ENCODE data around the gene RPL15.

DNA sequence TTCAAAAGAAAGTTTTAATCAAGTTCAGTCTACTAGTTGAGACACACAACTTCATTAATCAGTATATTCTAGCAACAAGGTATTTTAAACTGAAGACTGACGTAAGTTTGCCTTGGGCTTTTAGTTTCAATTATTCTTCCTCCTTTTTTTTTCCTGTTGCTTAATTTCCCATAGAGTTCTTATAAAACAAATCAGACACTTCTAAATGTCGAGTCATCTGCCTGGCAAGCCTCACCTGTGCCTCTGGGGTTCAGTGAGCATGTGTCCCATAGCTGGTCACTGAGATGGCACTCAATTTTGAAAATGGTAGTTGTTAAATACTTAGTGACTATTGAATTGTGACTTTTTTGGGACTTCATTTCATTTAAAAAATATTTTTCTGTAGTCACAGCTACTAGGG lies 27.5 kb upstream of the RPL15 start:
- TF ChIP-seq, protein P1, sequence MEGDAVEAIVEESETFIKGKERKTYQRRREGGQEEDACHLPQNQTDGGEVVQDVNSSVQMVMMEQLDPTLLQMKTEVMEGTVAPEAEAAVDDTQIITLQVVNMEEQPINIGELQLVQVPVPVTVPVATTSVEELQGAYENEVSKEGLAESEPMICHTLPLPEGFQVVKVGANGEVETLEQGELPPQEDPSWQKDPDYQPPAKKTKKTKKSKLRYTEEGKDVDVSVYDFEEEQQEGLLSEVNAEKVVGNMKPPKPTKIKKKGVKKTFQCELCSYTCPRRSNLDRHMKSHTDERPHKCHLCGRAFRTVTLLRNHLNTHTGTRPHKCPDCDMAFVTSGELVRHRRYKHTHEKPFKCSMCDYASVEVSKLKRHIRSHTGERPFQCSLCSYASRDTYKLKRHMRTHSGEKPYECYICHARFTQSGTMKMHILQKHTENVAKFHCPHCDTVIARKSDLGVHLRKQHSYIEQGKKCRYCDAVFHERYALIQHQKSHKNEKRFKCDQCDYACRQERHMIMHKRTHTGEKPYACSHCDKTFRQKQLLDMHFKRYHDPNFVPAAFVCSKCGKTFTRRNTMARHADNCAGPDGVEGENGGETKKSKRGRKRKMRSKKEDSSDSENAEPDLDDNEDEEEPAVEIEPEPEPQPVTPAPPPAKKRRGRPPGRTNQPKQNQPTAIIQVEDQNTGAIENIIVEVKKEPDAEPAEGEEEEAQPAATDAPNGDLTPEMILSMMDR (IDR thresholded peaks at IDR 0.05) = no peak
- TF ChIP-seq EZH2phosphoT487 (IDR thresholded peaks at IDR 0.05) = no peak
- TF ChIP-seq EZH2 (IDR thresholded peaks at IDR 0.05) = no peak
